HG03457 (cell line): ENCODE measurements around the gene QPRT.
"Not testable (repeated sequence)": the region's sequence is repeated elsewhere in the genome, so short reads cannot be mapped to it uniquely, and the experiment has no call there.

Experiments
- ATAC-seq: cut with Tn5 transposase; IDR thresholded peaks from one replicate; pipeline ENCODE4 v1.9.1; 2021; ENCODE audit warnings: moderate number of reproducible peaks; ENCODE audit not compliant: unreplicated experiment

Gene QPRT

DNA sequence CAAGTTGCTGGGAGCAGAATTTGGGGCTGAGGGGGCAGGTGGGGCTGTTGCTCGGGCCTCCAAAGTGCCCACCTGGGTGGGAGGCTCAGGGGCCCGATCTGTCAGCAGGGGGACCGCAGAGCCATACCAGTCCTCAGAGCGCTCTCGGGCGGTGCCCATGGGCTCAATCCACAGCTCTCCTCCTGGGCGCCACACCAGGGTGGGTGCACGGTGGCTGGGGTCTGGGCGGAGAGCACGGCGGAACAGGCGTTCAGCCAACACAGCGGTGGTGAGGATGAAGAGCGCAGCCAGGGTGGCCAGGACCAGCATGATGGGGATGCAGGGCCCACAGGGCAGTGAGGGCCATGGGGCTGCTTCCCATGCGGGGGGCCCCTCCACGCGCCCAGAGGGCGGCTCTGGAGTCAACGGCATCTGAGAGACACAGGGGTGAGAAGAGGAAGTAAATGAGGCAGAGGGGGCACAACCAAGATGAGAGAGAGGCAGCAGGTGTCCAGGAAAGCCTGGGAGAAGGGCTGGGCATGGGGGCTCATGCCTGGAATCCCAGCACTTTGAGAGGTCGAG, 65.6 kb downstream of the QPRT start:
- no peak for ATAC-seq

DNA sequence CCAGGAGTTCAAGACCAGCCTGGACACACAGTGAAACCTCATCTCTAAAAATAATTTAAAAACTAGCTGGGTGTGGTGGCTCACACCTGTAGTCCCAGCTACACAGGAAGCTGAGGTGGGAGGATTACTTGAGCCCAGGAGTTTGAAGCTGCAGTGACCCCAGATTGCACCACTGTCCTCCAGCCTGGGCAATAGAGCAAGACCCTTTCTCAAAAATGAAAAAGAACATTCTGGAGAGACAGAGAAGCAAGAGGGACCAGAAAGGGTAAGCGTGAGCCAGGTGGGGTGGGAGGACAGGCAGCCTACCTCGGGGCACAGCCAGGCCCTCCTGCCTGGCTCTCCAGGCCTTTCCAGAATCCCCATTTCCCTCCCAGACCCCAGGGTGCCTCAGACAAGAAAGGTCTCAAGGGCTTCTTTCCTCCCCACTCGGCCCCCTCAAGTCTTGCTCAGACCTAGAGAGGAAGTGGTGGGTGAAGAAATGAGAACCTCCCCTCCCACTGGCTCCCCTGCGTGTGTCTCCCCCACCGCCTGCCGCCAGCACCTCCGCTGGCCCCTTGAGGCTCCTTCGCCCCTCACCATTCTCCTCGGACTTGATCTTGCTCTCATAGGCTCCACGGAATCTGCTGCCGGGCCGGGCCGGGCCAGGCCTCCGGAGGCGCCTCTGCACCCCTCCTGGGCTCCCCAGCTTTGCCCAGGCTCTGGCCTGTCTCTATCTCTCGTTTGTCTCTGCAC, 66.3 kb downstream of the QPRT start:
- ATAC-seq: peak; percentile 16

DNA sequence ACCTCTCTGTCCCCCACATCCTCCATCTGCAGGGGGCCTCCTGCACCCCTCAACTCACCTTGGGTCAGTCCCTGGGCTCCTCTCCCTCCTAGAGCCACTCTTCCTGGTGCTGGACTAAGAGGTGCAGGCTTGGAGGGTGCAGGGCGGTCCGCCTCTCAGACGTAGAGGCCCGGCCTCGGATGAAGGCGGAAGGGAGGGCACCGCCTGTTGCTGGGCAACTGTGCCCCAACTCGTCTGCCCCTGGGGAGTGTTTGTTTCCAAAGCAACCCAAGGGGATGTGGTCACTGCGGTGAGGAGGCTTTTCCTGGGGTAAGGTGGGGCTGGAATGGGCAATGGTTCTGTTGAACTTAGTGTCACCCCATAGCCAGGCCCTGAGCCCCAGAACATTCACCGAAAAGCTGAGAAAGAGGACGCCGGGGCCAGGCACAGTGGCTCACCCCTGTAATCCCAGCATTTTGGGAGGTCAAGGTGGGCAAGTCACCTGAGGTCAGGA, 66.9 kb downstream of the QPRT start, which contains the start of gene C16orf54:
Gene C16orf54, minus strand, starts transcription at position 138 of the 493 bp plus-strand sequence. CDS start 1,039 bp downstream, outside the sequence.
- ATAC-seq: peak; percentile 62

GRCh38 chr16:29746518-29746917, 67.5 kb downstream of the QPRT start:
- not testable (repeated sequence) for ATAC-seq
